Endodermal cell (in vitro differentiated cells): ENCODE data around the gene TSHZ3. TPM values are rescaled to one million over a fixed set of nuclear protein-coding genes. Genes with fewer than 3 reads are reported as not detected.

ENCODE experiments used
- DNase-seq: peaks from one replicate; pipeline ENCODE4 v3.0.0-alpha.2; 2017
- H3K27ac ChIP-seq: 2 replicates; pipeline ENCODE4 v1.5.1; 2013; ENCODE audit warnings: mild to moderate bottlenecking, low read depth, low read length, moderate library complexity
- H3K27me3 ChIP-seq: 2 replicates; pipeline ENCODE4 v1.6.1; 2013; ENCODE audit warnings: mild to moderate bottlenecking, low read length, moderate library complexity; ENCODE audit not compliant: insufficient read depth, control insufficient read depth, poor library complexity, severe bottlenecking
- H3K36me3 ChIP-seq: 2 replicates; pipeline ENCODE4 v1.7.0; 2013; ENCODE audit warnings: mild to moderate bottlenecking, low read length, moderate library complexity; ENCODE audit not compliant: control insufficient read depth, insufficient read depth
- H3K4me1 ChIP-seq: one replicate; pipeline ENCODE4 v1.7.0; 2013; ENCODE audit warnings: low read length; ENCODE audit not compliant: control insufficient read depth, insufficient read depth
- H3K4me3 ChIP-seq: 2 replicates; pipeline ENCODE4 v1.5.1; 2013; ENCODE audit warnings: mild to moderate bottlenecking, low read length, moderate library complexity
- H3K9ac ChIP-seq: 2 replicates; pipeline ENCODE4 v1.6.1; 2013; ENCODE audit warnings: mild to moderate bottlenecking, low read length, moderate library complexity; ENCODE audit not compliant: poor library complexity, severe bottlenecking; ENCODE audit errors: extremely low read depth
- H3K9me3 ChIP-seq: 2 replicates; pipeline ENCODE4 v1.6.1; 2013; ENCODE audit warnings: mild to moderate bottlenecking, low read length, moderate library complexity; ENCODE audit not compliant: control insufficient read depth
- H3K27ac Mint-ChIP-seq: 2 replicates; pipeline ENCODE4 v1.8.0; 2020; ENCODE audit warnings: mixed read lengths
- H3K27me3 Mint-ChIP-seq: 2 replicates; pipeline ENCODE4 v1.8.0; 2021; ENCODE audit warnings: mild to moderate bottlenecking, mixed read lengths; ENCODE audit not compliant: insufficient read depth
- H3K36me3 Mint-ChIP-seq: 2 replicates; pipeline ENCODE4 v1.8.0; 2020; ENCODE audit warnings: low read depth, mixed read lengths
- H3K4me1 Mint-ChIP-seq: 2 replicates; pipeline ENCODE4 v1.8.0; 2020; ENCODE audit warnings: mixed read lengths
- H3K4me3 Mint-ChIP-seq: 2 replicates; pipeline ENCODE4 v1.8.0; 2020; ENCODE audit warnings: mild to moderate bottlenecking, moderate library complexity, mixed read lengths
- H3K9me3 Mint-ChIP-seq: 2 replicates; pipeline ENCODE4 v1.8.0; 2020; ENCODE audit warnings: mild to moderate bottlenecking, mixed read lengths
- WGBS, 2 experiments: methylation state at CpG; one replicate each; pipeline versions ENCODE4 v1.1.5 to v1.1.7; 2013; ENCODE audit warnings: missing lambda C conversion rate in 2 of 2, mixed read lengths in 1 of 2; ENCODE audit not compliant: insufficient coverage in 1 of 2, insufficient read length in 1 of 2; 5-methylcytosine and 5-hydroxymethylcytosine counted together
- total RNA-seq, 2 donors: library from RNA; stranded (reverse); fragmentation: NEBNext Ultra II Directional in 1 of 2; extraction: Animal tissue kit (Norgen Biotek cat#: 25700) in 1 of 2; gene quantifications; 2 replicates in 1 of 2; 3 replicates in 1 of 2; pipeline ENCODE4 v1.2.1, GENCODE V29; 2021
- TF ChIP-seq, protein P1 (sequence below): fragments of 200-600 bp; sonication (generic); conservative IDR thresholded peaks from 2 replicates; pipeline ENCODE4 v1.5.0; 2021; ENCODE audit warnings: antibody characterized with exemption, mild to moderate bottlenecking

The TSHZ3 gene
- total RNA-seq, 2 donors from 2014 or later = 0.84 to 2.1 TPM

- TF ChIP-seq, protein P1, sequence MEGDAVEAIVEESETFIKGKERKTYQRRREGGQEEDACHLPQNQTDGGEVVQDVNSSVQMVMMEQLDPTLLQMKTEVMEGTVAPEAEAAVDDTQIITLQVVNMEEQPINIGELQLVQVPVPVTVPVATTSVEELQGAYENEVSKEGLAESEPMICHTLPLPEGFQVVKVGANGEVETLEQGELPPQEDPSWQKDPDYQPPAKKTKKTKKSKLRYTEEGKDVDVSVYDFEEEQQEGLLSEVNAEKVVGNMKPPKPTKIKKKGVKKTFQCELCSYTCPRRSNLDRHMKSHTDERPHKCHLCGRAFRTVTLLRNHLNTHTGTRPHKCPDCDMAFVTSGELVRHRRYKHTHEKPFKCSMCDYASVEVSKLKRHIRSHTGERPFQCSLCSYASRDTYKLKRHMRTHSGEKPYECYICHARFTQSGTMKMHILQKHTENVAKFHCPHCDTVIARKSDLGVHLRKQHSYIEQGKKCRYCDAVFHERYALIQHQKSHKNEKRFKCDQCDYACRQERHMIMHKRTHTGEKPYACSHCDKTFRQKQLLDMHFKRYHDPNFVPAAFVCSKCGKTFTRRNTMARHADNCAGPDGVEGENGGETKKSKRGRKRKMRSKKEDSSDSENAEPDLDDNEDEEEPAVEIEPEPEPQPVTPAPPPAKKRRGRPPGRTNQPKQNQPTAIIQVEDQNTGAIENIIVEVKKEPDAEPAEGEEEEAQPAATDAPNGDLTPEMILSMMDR = no peak
- no peak for DNase-seq
- Histone ChIP-seq H3K4me3 (no peak overlapping the region), H3K4me1 (no peaks in the 10 kb centered on the region), H3K9ac (no peak overlapping the region), H3K27me3 (no peaks in the 10 kb centered on the region), H3K36me3 (no peaks in the 10 kb centered on the region), H3K9me3 (no peaks in the 10 kb centered on the region), H3K27ac (no peak overlapping the region)
- H3K27ac Mint-ChIP-seq = no peak overlapping the region
- H3K4me1 Mint-ChIP-seq = no peaks in the 10 kb centered on the region
- H3K9me3 Mint-ChIP-seq = no peaks in the 10 kb centered on the region
- no peaks in the 10 kb centered on the region for H3K27me3 Mint-ChIP-seq
- H3K4me3 Mint-ChIP-seq = no peak overlapping the region
- H3K36me3 Mint-ChIP-seq = no peaks in the 10 kb centered on the region
- 94 to 95% methylated on average over 11 to 15 of the region's 15 CpGs for WGBS, 2 experiments
These were observed 80.4 kb downstream of the TSHZ3 start for GRCh38 chr19:31268751-31269383.

GRCh38 chr19:31266731-31267130 lies 82.5 kb downstream of the TSHZ3 start:
- Mint-ChIP-seq H3K36me3 (no peaks in the 10 kb centered on the region), H3K27ac (no peak overlapping the region), H3K9me3 (no peaks in the 10 kb centered on the region), H3K4me1 (no peaks in the 10 kb centered on the region), H3K27me3 (no peaks in the 10 kb centered on the region), H3K4me3 (no peak overlapping the region)
- TF ChIP-seq, protein P1 = no peak
- Histone ChIP-seq H3K27me3 (no peaks in the 10 kb centered on the region), H3K9me3 (no peaks in the 10 kb centered on the region), H3K4me1 (no peaks in the 10 kb centered on the region), H3K4me3 (no peak overlapping the region), H3K36me3 (no peaks in the 10 kb centered on the region), H3K9ac (no peak overlapping the region), H3K27ac (no peak overlapping the region)
- DNase-seq = no peak
- WGBS, 2 experiments = 92 to 94% methylated on average over 7 of the region's 7 CpGs

DNA sequence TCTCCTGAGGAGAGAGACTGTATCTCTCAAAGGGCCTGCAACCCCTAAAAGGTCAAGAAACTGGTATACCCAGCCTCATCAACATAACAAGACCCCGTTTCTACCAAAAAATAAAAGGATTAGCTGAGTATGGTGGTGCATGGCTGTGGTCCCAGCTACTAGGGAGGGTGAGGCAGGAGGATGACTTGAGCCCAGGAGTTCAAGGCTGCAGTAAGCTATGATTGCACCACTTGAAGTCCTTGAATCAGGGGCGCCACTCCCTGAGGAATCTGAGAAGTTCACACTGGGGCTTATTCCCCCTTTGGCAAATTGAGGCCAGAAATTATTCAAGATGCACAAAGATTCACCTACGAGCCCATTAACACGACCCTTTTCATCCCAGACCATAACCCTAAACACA lies 83.0 kb downstream of the TSHZ3 start:
- Mint-ChIP-seq H3K9me3 (no peaks in the 10 kb centered on the region), H3K4me1 (no peaks in the 10 kb centered on the region), H3K27ac (no peak overlapping the region), H3K4me3 (no peak overlapping the region), H3K27me3 (no peaks in the 10 kb centered on the region), H3K36me3 (no peaks in the 10 kb centered on the region)
- 88 to 89% methylated on average over 1 to 4 of the region's 4 CpGs for WGBS, 2 experiments
- no peak overlapping the region for H3K4me3 ChIP-seq
- no peak for DNase-seq
- no peak overlapping the region for H3K27ac ChIP-seq
- H3K9me3 ChIP-seq = no peaks in the 10 kb centered on the region
- TF ChIP-seq, protein P1 = no peak
- no peaks in the 10 kb centered on the region for H3K4me1 ChIP-seq
- no peak overlapping the region for H3K9ac ChIP-seq
- no peaks in the 10 kb centered on the region for H3K27me3 ChIP-seq
- no peaks in the 10 kb centered on the region for H3K36me3 ChIP-seq
